Neural progenitor cell (in vitro differentiated cells): ENCODE measurements around the gene MTG1. TPM values are rescaled to one million over a fixed set of nuclear protein-coding genes. Genes with fewer than 3 reads are reported as not detected.

Source experiments
- DNase-seq: peaks from one replicate; pipeline ENCODE4 v3.0.0-alpha.2; 2016; ENCODE audit warnings: low spot score
- H2AFZ ChIP-seq: fragments of 200-600 bp; sonication (generic); replicated peaks from 2 replicates; pipeline ENCODE4 v1.6.1; 2016; ENCODE audit warnings: antibody characterized with exemption
- H3F3A ChIP-seq: fragments of 200-600 bp; sonication (generic); 2 replicates; pipeline ENCODE4 v1.6.1; 2016; ENCODE audit warnings: antibody characterized with exemption, low read depth
- H3K27ac ChIP-seq: fragments of 200-600 bp; sonication (generic); 2 replicates; pipeline ENCODE4 v1.5.1; 2016; ENCODE audit warnings: mild to moderate bottlenecking
- H3K27me3 ChIP-seq: fragments of 200-600 bp; sonication (generic); 2 replicates; pipeline ENCODE4 v1.6.1; 2016; ENCODE audit warnings: mild to moderate bottlenecking, moderate library complexity
- H3K36me3 ChIP-seq: fragments of 200-600 bp; sonication (generic); 2 replicates; pipeline ENCODE4 v1.5.1; 2016
- H3K4me1 ChIP-seq: fragments of 200-600 bp; sonication (generic); 2 replicates; pipeline ENCODE4 v1.6.1; 2016; ENCODE audit warnings: mixed run types
- H3K4me2 ChIP-seq: fragments of 200-600 bp; sonication (generic); 2 replicates; pipeline ENCODE4 v1.6.1; 2016
- H3K4me3 ChIP-seq: fragments of 200-600 bp; sonication (generic); 2 replicates; pipeline ENCODE4 v1.5.1; 2016
- H3K79me2 ChIP-seq: fragments of 200-600 bp; sonication (generic); 2 replicates; pipeline ENCODE4 v1.6.1; 2016; ENCODE audit warnings: low read depth
- H3K9ac ChIP-seq: fragments of 200-600 bp; sonication (generic); 2 replicates; pipeline ENCODE4 v1.6.1; 2016
- H3K9me3 ChIP-seq: fragments of 200-600 bp; sonication (generic); 2 replicates; pipeline ENCODE4 v1.5.1; 2016; ENCODE audit warnings: low read depth
- H4K20me1 ChIP-seq: fragments of 200-600 bp; sonication (generic); 2 replicates; pipeline ENCODE4 v1.6.1; 2016; ENCODE audit warnings: low read depth
- H3K27ac Mint-ChIP-seq: 3 replicates; pipeline ENCODE4 v1.8.0; 2021; ENCODE audit warnings: mixed read lengths
- H3K27me3 Mint-ChIP-seq: 2 replicates; pipeline ENCODE4 v1.8.0; 2022; ENCODE audit warnings: low read depth, mild to moderate bottlenecking, inconsistent platforms, moderate library complexity, mixed read lengths; ENCODE audit not compliant: insufficient read depth
- H3K36me3 Mint-ChIP-seq: 3 replicates; pipeline ENCODE4 v1.8.0; 2021; ENCODE audit warnings: mixed read lengths
- H3K4me1 Mint-ChIP-seq: 3 replicates; pipeline ENCODE4 v1.8.0; 2021; ENCODE audit warnings: mixed read lengths
- H3K4me3 Mint-ChIP-seq: 3 replicates; pipeline ENCODE4 v1.8.0; 2021; ENCODE audit warnings: mild to moderate bottlenecking, moderate library complexity, mixed read lengths
- H3K9me3 Mint-ChIP-seq: 3 replicates; pipeline ENCODE4 v1.8.0; 2020; ENCODE audit warnings: mixed read lengths
- CTCF ChIP-seq: fragments of 200-600 bp; sonication (generic); IDR thresholded peaks from 2 replicates; pipeline ENCODE4 v1.5.1; 2017; ENCODE audit warnings: antibody characterized with exemption, mild to moderate bottlenecking
- EZH2 ChIP-seq: fragments of 200-600 bp; sonication (generic); IDR thresholded peaks from 2 replicates; pipeline ENCODE4 v1.6.1; 2017; ENCODE audit warnings: antibody characterized with exemption, mild to moderate bottlenecking, moderate library complexity
- EZH2phosphoT487 ChIP-seq: fragments of 200-600 bp; sonication (generic); IDR thresholded peaks from 2 replicates; pipeline ENCODE4 v1.6.1; 2017; ENCODE audit warnings: antibody characterized with exemption
- total RNA-seq: library from RNA; depleted of rRNA; stranded (reverse); fragments of >200 nt; gene quantifications from 2 replicates; pipeline ENCODE4 v1.2.3, GENCODE V29; 2015; ENCODE audit warnings: low replicate concordance

MTG1 gene
- total RNA-seq, 1 donor from 2014 or later, result 28.0 TPM

- H3K4me1 Mint-ChIP-seq, result no peaks in the 10 kb centered on the region
- H3K4me1 ChIP-seq, result no peaks in the 10 kb centered on the region
- H3K79me2 ChIP-seq, result no peaks in the 10 kb centered on the region
- H3K27ac Mint-ChIP-seq, result no peak overlapping the region
- no peak overlapping the region for H3K4me2 ChIP-seq
- H3K36me3 Mint-ChIP-seq, result peaks cover 3% of the 10 kb centered on the region
- no peak overlapping the region for H3K4me3 ChIP-seq
- no peak for TF ChIP-seq CTCF
- TF ChIP-seq EZH2phosphoT487, result no peak
- no peak for TF ChIP-seq EZH2
- no peaks in the 10 kb centered on the region for H3K27me3 Mint-ChIP-seq
- no peaks in the 10 kb centered on the region for H3K36me3 ChIP-seq
- no peaks in the 10 kb centered on the region for H3F3A ChIP-seq
- no peak overlapping the region for H3K27ac ChIP-seq
- no peak overlapping the region for H3K4me3 Mint-ChIP-seq
- H3K9me3 ChIP-seq, result no peaks in the 10 kb centered on the region
- no peak for DNase-seq
- H3K9ac ChIP-seq, result no peak overlapping the region
- H3K27me3 ChIP-seq, result no peaks in the 10 kb centered on the region
- no peaks in the 10 kb centered on the region for H4K20me1 ChIP-seq
- H2AFZ ChIP-seq, result no peak overlapping the region
- H3K9me3 Mint-ChIP-seq, result peaks cover 17% of the 10 kb centered on the region
Observed at GRCh38 chr10:133461841-133462240, 67.9 kb downstream of the MTG1 start.

- Histone ChIP-seq H3K79me2 (no peaks in the 10 kb centered on the region), H3K27ac (no peak overlapping the region), H3K36me3 (no peaks in the 10 kb centered on the region), H3K4me1 (no peaks in the 10 kb centered on the region), H3K27me3 (no peaks in the 10 kb centered on the region), H2AFZ (no peak overlapping the region), H4K20me1 (no peaks in the 10 kb centered on the region), H3K4me2 (no peak overlapping the region), H3K9ac (no peak overlapping the region), H3K4me3 (no peak overlapping the region), H3K9me3 (no peaks in the 10 kb centered on the region), H3F3A (no peaks in the 10 kb centered on the region)
- TF ChIP-seq CTCF, result no peak
- TF ChIP-seq EZH2, result no peak
- TF ChIP-seq EZH2phosphoT487, result no peak
- Mint-ChIP-seq H3K4me1 (no peaks in the 10 kb centered on the region), H3K27ac (no peak overlapping the region), H3K4me3 (no peak overlapping the region), H3K27me3 (peaks cover 6% of the 10 kb centered on the region), H3K36me3 (peaks cover 3% of the 10 kb centered on the region), H3K9me3 (peaks cover 21% of the 10 kb centered on the region)
- DNase-seq, result no peak
Observed at GRCh38 chr10:133462512-133463305, 68.8 kb downstream of the MTG1 start.

- H4K20me1 ChIP-seq, result no peaks in the 10 kb centered on the region
- no peaks in the 10 kb centered on the region for H3K36me3 ChIP-seq
- H3K9ac ChIP-seq, result no peak overlapping the region
- H3K27ac ChIP-seq, result no peak overlapping the region
- H3K4me3 Mint-ChIP-seq, result no peak overlapping the region
- peaks cover 8% of the 10 kb centered on the region for H3K27me3 Mint-ChIP-seq
- no peak overlapping the region for H3K4me3 ChIP-seq
- DNase-seq, result no peak
- H3K9me3 ChIP-seq, result no peaks in the 10 kb centered on the region
- H3K9me3 Mint-ChIP-seq, result peaks cover 24% of the 10 kb centered on the region
- H3K79me2 ChIP-seq, result no peaks in the 10 kb centered on the region
- H3K27me3 ChIP-seq, result no peaks in the 10 kb centered on the region
- H2AFZ ChIP-seq, result no peak overlapping the region
- H3K27ac Mint-ChIP-seq, result no peak overlapping the region
- no peak overlapping the region for H3K4me2 ChIP-seq
- no peaks in the 10 kb centered on the region for H3K4me1 Mint-ChIP-seq
- H3K4me1 ChIP-seq, result no peaks in the 10 kb centered on the region
- no peaks in the 10 kb centered on the region for H3F3A ChIP-seq
- no peak for TF ChIP-seq EZH2
- H3K36me3 Mint-ChIP-seq, result peaks cover 3% of the 10 kb centered on the region
Observed at GRCh38 chr10:133464582-133465031, 70.7 kb downstream of the MTG1 start.
